ENCODE data around the gene USP10.

The USP10 gene

GRCh38 chr16:84807776-84808175 lies 108.0 kb downstream of the USP10 start:
- WGBS = 88% methylated on average over 6 of the region's 7 CpGs
- no peak for DNase-seq
- Histone ChIP-seq H3K79me1 (replicated peaks; ENCODE audit: low read length, poor library complexity, severe bottlenecking) (no peaks in the 10 kb centered on the region), H4K8ac (ENCODE audit: low read length) (no peak overlapping the region), H2BK15ac (ENCODE audit: low read depth, poor library complexity, severe bottlenecking) (no peak overlapping the region), H3K18ac (ENCODE audit: low read depth in 1 of 2, low read length in 2 of 2) (no peak overlapping the region), H3K9me3 (ENCODE audit: control insufficient read depth, low read length) (no peaks in the 10 kb centered on the region), H2BK12ac (ENCODE audit: low read length in 2 of 2) (peak overlapping the region; percentile 14 to 87), H4K91ac (ENCODE audit: low read length) (peak overlapping the region; percentile 28), H3K4me2 (ENCODE audit: low read length, poor library complexity, severe bottlenecking) (no peak overlapping the region), H3K27ac (ENCODE audit: low read length, poor library complexity, severe bottlenecking) (no peak overlapping the region), H3K36me3 (ENCODE audit: control insufficient read depth in 1 of 2, insufficient read depth in 2 of 2, low read depth in 1 of 2, low read length in 2 of 2) (no peaks in the 10 kb centered on the region), H3K9ac (ENCODE audit: low read length) (no peak overlapping the region), H3K4me1 (ENCODE audit: control insufficient read depth, insufficient read depth, low read depth, low read length) (peaks cover 12% of the 10 kb centered on the region), H3K4ac (ENCODE audit: low read depth in 1 of 2, low read length in 2 of 2) (peak overlapping the region in 1 of 2 experiments; percentile 22), H3K4me3 (ENCODE audit: insufficient read depth in 1 of 2, low read depth in 1 of 2, low read length in 2 of 2) (no peak overlapping the region), H2BK5ac (ENCODE audit: low read depth, low read length, poor library complexity, severe bottlenecking) (no peak overlapping the region), H3K14ac (ENCODE audit: low read length in 2 of 2) (no peak overlapping the region), H2AK5ac (ENCODE audit: low read length, severe bottlenecking) (no peak overlapping the region), H3K23ac (ENCODE audit: low read length in 2 of 2) (peak overlapping the region in 1 of 2 experiments; percentile 1), H2AFZ (ENCODE audit: low read depth, low read length) (no peak overlapping the region), H3K27me3 (ENCODE audit: control insufficient read depth in 1 of 2, insufficient read depth in 1 of 2, low read length in 2 of 2) (peaks cover 0 to 5% of the 10 kb centered on the region in 2 experiments), H2BK120ac (ENCODE audit: low read depth, low read length) (no peak overlapping the region)

- WGBS = 88% methylated on average over 6 of the region's 8 CpGs
- Histone ChIP-seq H3K4ac (ENCODE audit: low read depth in 1 of 2, low read length in 2 of 2) (no peak overlapping the region), H3K79me1 (replicated peaks; ENCODE audit: low read length, poor library complexity, severe bottlenecking) (no peaks in the 10 kb centered on the region), H2BK15ac (ENCODE audit: low read depth, poor library complexity, severe bottlenecking) (no peak overlapping the region), H4K91ac (ENCODE audit: low read length) (no peak overlapping the region), H3K9me3 (ENCODE audit: control insufficient read depth, low read length) (peaks cover 4% of the 10 kb centered on the region), H3K4me2 (ENCODE audit: low read length, poor library complexity, severe bottlenecking) (no peak overlapping the region), H3K14ac (ENCODE audit: low read length in 2 of 2) (peak overlapping the region in 1 of 2 experiments; percentile 79), H2BK5ac (ENCODE audit: low read depth, low read length, poor library complexity, severe bottlenecking) (no peak overlapping the region), H3K9ac (ENCODE audit: low read length) (no peak overlapping the region), H3K18ac (ENCODE audit: low read depth in 1 of 2, low read length in 2 of 2) (peak overlapping the region in 1 of 2 experiments; percentile 37), H3K36me3 (ENCODE audit: control insufficient read depth in 1 of 2, insufficient read depth in 2 of 2, low read depth in 1 of 2, low read length in 2 of 2) (no peaks in the 10 kb centered on the region), H2AK5ac (ENCODE audit: low read length, severe bottlenecking) (no peak overlapping the region), H2BK120ac (ENCODE audit: low read depth, low read length) (no peak overlapping the region), H2AFZ (ENCODE audit: low read depth, low read length) (no peak overlapping the region), H3K23ac (ENCODE audit: low read length in 2 of 2) (no peak overlapping the region), H3K27ac (ENCODE audit: low read length, poor library complexity, severe bottlenecking) (no peak overlapping the region), H3K27me3 (ENCODE audit: control insufficient read depth in 1 of 2, insufficient read depth in 1 of 2, low read length in 2 of 2) (peaks cover 6 to 8% of the 10 kb centered on the region in 2 experiments), H3K4me1 (ENCODE audit: control insufficient read depth, insufficient read depth, low read depth, low read length) (peaks cover 12% of the 10 kb centered on the region), H3K4me3 (ENCODE audit: insufficient read depth in 1 of 2, low read depth in 1 of 2, low read length in 2 of 2) (no peak overlapping the region), H4K8ac (ENCODE audit: low read length) (no peak overlapping the region), H2BK12ac (ENCODE audit: low read length in 2 of 2) (peak overlapping the region in 1 of 2 experiments; percentile 10)
- no peak for DNase-seq
Observed at GRCh38 chr16:84808826-84809225, 109.0 kb downstream of the USP10 start.

DNA sequence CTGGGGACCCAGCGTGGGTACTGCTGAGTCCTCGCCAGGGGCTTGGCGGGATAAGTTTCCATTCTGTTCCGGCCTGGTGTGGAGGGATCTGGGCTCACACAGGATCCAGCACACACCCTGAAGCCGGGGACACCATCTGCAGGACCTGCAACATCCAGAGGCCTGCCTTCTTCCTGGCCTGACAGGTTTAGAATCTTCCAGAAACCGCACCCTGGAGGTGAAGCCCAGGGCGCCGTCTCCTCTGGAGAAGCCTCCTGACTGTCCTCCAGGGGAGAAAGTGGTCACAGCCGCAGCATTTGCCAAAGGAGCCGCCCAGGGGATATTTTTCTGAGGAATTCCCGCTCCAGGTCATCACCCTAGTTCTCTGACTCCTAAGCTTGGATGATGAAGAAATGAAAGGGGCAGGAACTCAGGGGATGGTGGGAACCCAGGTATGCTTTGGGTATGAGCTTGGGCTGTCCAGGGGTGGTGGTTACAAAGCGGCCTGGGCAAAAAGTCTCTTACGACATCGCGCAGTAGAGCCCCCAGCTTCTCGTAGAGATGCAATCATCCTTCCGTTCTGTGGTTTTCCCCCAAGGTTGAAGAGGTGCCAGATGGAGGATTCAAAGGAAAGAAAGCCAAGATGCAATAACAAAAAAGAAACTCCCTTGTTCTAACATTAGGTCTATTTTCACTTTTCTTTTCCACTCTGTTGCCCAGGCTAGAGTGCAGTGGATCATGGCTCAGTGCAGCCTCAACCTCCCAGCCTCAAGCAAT lies 110.9 kb downstream of the USP10 start:
- Histone ChIP-seq H3K9ac (ENCODE audit: low read length) (peak overlapping the region; percentile 8), H2BK15ac (ENCODE audit: low read depth, poor library complexity, severe bottlenecking) (no peak overlapping the region), H4K91ac (ENCODE audit: low read length) (no peak overlapping the region), H3K4me1 (ENCODE audit: control insufficient read depth, insufficient read depth, low read depth, low read length) (peaks cover 12% of the 10 kb centered on the region), H3K27me3 (ENCODE audit: control insufficient read depth in 1 of 2, insufficient read depth in 1 of 2, low read length in 2 of 2) (peaks cover 6 to 8% of the 10 kb centered on the region in 2 experiments), H3K79me1 (replicated peaks; ENCODE audit: low read length, poor library complexity, severe bottlenecking) (no peaks in the 10 kb centered on the region), H3K4me3 (ENCODE audit: insufficient read depth in 1 of 2, low read depth in 1 of 2, low read length in 2 of 2) (no peak overlapping the region), H2BK12ac (ENCODE audit: low read length in 2 of 2) (peak overlapping the region in 1 of 2 experiments; percentile 17), H3K23ac (ENCODE audit: low read length in 2 of 2) (no peak overlapping the region), H2AK5ac (ENCODE audit: low read length, severe bottlenecking) (no peak overlapping the region), H2BK120ac (ENCODE audit: low read depth, low read length) (no peak overlapping the region), H4K8ac (ENCODE audit: low read length) (no peak overlapping the region), H2BK5ac (ENCODE audit: low read depth, low read length, poor library complexity, severe bottlenecking) (no peak overlapping the region), H3K36me3 (ENCODE audit: control insufficient read depth in 1 of 2, insufficient read depth in 2 of 2, low read depth in 1 of 2, low read length in 2 of 2) (no peaks in the 10 kb centered on the region), H3K27ac (ENCODE audit: low read length, poor library complexity, severe bottlenecking) (no peak overlapping the region), H3K4me2 (ENCODE audit: low read length, poor library complexity, severe bottlenecking) (no peak overlapping the region), H3K18ac (ENCODE audit: low read depth in 1 of 2, low read length in 2 of 2) (no peak overlapping the region), H3K14ac (ENCODE audit: low read length in 2 of 2) (no peak overlapping the region), H3K4ac (ENCODE audit: low read depth in 1 of 2, low read length in 2 of 2) (no peak overlapping the region), H2AFZ (ENCODE audit: low read depth, low read length) (no peak overlapping the region), H3K9me3 (ENCODE audit: control insufficient read depth, low read length) (peaks cover 4% of the 10 kb centered on the region)
- WGBS = 93% methylated on average over 16 of the region's 17 CpGs
- DNase-seq = peak; percentile 56

GRCh38 chr16:84811529-84811928 lies 111.7 kb downstream of the USP10 start:
- Histone ChIP-seq H3K4ac (ENCODE audit: low read depth in 1 of 2, low read length in 2 of 2) (no peak overlapping the region), H3K79me1 (replicated peaks; ENCODE audit: low read length, poor library complexity, severe bottlenecking) (no peaks in the 10 kb centered on the region), H2BK15ac (ENCODE audit: low read depth, poor library complexity, severe bottlenecking) (no peak overlapping the region), H2AK5ac (ENCODE audit: low read length, severe bottlenecking) (no peak overlapping the region), H2BK5ac (ENCODE audit: low read depth, low read length, poor library complexity, severe bottlenecking) (no peak overlapping the region), H3K14ac (ENCODE audit: low read length in 2 of 2) (no peak overlapping the region), H3K18ac (ENCODE audit: low read depth in 1 of 2, low read length in 2 of 2) (no peak overlapping the region), H4K91ac (ENCODE audit: low read length) (no peak overlapping the region), H3K36me3 (ENCODE audit: control insufficient read depth in 1 of 2, insufficient read depth in 2 of 2, low read depth in 1 of 2, low read length in 2 of 2) (no peaks in the 10 kb centered on the region), H4K8ac (ENCODE audit: low read length) (no peak overlapping the region), H3K9me3 (ENCODE audit: control insufficient read depth, low read length) (peaks cover 4% of the 10 kb centered on the region), H3K27ac (ENCODE audit: low read length, poor library complexity, severe bottlenecking) (no peak overlapping the region), H3K4me3 (ENCODE audit: insufficient read depth in 1 of 2, low read depth in 1 of 2, low read length in 2 of 2) (no peak overlapping the region), H3K4me1 (ENCODE audit: control insufficient read depth, insufficient read depth, low read depth, low read length) (peaks cover 8% of the 10 kb centered on the region), H3K4me2 (ENCODE audit: low read length, poor library complexity, severe bottlenecking) (no peak overlapping the region), H3K9ac (ENCODE audit: low read length) (no peak overlapping the region), H3K23ac (ENCODE audit: low read length in 2 of 2) (no peak overlapping the region), H2AFZ (ENCODE audit: low read depth, low read length) (no peak overlapping the region), H2BK120ac (ENCODE audit: low read depth, low read length) (no peak overlapping the region), H3K27me3 (ENCODE audit: control insufficient read depth in 1 of 2, insufficient read depth in 1 of 2, low read length in 2 of 2) (peaks cover 6 to 8% of the 10 kb centered on the region in 2 experiments), H2BK12ac (ENCODE audit: low read length in 2 of 2) (peak overlapping the region in 1 of 2 experiments; percentile 27)
- WGBS = 100% methylated on average over 1 of the region's 2 CpGs
- DNase-seq = no peak

Data from mesenchymal stem cell (in vitro differentiated cells and primary cell).